Hepatocyte (in vitro differentiated cells): ENCODE data around the gene VASP.

ENCODE experiments used
- CTCF ChIP-seq: fragments of 200-600 bp; sonication (generic); IDR thresholded peaks from 2 replicates; pipeline ENCODE4 v1.5.1; 2016; ENCODE audit warnings: antibody characterized with exemption, mild to moderate bottlenecking; ENCODE audit not compliant: poor library complexity
- EZH2 ChIP-seq: fragments of 200-600 bp; sonication (generic); IDR thresholded peaks from 2 replicates; pipeline ENCODE4 v1.6.1; 2016; ENCODE audit warnings: antibody characterized with exemption, mild to moderate bottlenecking, borderline replicate concordance
- EZH2phosphoT487 ChIP-seq: fragments of 200-600 bp; sonication (generic); IDR thresholded peaks from one replicate; pipeline ENCODE4 v1.6.1; 2018; ENCODE audit warnings: antibody characterized with exemption, mild to moderate bottlenecking, low read depth, moderate library complexity; ENCODE audit not compliant: unreplicated experiment, severe bottlenecking

DNA sequence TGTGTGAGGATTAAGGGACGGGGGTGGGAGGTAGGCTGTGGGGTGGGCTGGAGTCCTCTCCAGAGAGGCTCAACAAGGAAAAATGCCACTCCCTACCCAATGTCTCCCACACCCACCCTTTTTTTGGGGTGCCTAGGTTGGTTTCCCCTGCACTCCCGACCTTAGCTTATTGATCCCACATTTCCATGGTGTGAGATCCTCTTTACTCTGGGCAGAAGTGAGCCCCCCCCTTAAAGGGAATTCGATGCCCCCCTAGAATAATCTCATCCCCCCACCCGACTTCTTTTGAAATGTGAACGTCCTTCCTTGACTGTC is 34.0 kb upstream of the VASP start:
- no peak for TF ChIP-seq CTCF
- no peak for TF ChIP-seq EZH2
- TF ChIP-seq EZH2phosphoT487, result no peak
